HG03095 (cell line): ENCODE data around the gene ZNF775.

Experiments
- ATAC-seq: cut with Tn5 transposase; IDR thresholded peaks from one replicate; pipeline ENCODE4 v1.9.1; 2021; ENCODE audit warnings: moderate library complexity; ENCODE audit not compliant: unreplicated experiment

The ZNF775 gene

DNA sequence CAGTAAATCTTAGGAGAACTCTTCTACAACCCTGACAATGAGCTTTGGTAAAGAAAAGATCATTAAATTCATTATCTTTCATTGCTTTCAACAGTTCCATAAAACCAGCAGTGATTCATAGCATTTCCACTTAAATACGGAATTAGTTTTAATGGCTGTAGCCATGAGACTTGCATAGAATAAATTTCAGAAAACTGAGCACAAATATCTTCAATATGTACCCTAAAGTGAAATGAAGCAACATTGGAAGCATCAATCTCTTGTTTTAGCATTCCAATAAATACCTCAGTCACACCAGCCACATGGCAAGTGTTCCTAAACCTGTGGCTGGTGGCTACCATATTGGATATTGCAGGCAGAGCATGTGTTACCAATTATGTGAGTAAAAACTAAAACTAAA, 34.1 kb upstream of the ZNF775 start:
- ATAC-seq, result no peak

- no peak for ATAC-seq
These were observed 32.2 kb upstream of the ZNF775 start for GRCh38 chr7:150346922-150347321.

DNA sequence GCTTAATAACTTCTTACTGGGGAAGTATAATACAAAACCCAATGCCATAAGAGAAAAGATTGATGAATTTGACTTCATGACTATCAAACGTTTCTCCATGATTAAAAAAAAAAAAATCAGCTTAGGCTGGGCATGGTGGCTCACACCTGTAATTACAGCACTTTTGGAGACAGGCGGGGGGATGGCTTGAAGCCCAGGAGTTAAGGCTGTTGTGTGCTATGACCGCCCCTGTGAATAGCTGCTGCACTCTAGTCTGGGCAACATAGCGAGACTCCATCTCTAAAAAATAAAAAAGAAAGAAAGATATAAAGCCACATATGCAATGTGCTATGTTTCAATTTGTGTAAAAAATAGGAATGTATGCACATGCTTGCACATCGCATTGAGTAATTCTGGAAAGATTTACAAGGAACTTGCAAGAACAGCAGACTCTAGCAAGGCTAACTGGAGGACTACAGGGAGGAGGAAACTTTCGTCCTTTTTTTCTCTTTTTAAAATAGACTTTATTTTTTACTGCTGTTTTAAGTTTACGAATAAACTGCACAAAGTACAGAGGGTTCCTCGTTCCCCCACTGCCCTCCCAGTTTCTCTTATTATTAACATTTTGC, 27.4 kb upstream of the ZNF775 start:
- no peak for ATAC-seq

DNA sequence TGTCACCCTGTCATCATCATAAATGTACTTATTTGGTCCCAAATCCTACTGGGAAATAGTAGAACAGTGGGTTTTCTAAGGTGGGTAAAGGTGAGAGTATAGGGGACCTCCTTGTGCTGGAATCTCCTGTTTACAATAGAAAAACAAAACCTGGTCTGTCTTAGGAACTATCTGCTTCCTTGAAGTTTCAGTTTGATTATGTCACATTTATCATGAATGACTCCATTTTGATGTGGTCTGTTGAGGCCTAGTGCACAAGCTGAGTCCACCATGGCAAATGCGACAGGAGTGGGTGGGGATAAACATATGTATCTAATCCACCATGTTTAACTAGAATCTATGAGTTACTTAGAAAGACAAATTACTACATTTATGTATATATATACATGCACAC, 23.5 kb upstream of the ZNF775 start:
- no peak for ATAC-seq

DNA sequence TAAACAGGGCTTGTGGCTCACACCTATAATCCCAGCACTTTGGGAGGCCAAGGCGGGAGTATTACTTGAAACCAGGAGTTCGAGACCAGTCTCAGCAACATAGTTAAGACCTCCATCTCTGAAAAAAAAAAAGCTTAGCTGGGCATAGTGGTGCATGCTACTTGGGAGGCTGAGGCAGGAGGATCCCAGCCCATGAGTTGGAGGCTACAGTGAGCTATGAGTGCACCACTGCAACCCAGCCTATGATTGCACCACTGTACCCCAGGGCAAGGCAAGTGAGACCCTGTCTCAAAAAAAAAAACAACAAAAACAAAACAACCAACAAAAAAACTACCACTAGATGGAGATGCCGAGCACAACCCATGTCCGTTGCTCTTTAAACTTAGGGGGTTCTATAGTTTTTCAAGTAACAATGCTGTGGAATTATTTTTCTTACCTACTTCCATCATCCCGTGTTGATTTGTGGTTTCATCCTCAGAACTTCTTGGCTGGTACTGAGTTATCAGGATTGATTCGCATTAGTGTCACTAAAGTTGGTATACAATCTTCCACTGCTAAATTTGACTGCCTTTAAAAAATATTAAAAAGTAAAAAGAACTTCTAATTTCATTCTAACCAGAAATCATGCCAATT, 22.7 kb upstream of the ZNF775 start:
- ATAC-seq, result no peak

DNA sequence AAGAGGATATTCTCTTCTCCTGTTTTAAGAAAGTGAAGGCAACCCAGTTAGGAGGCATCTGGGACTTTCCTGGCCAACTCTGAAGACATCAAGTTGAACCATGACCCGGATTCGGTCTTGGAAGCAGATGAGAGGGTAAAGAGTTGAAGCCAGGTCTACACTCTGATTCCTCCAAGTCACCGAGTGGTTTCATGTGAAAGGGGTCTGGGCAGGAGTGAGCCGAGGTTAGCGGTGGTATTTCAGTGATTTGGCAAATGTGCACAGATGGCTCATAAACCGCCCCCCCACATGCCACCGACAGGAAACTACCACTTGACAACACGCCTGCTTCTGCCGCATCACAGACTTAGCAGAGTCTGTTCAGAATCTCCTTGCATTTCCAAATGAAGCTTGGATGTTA, 21.9 kb upstream of the ZNF775 start:
- ATAC-seq, result no peak

DNA sequence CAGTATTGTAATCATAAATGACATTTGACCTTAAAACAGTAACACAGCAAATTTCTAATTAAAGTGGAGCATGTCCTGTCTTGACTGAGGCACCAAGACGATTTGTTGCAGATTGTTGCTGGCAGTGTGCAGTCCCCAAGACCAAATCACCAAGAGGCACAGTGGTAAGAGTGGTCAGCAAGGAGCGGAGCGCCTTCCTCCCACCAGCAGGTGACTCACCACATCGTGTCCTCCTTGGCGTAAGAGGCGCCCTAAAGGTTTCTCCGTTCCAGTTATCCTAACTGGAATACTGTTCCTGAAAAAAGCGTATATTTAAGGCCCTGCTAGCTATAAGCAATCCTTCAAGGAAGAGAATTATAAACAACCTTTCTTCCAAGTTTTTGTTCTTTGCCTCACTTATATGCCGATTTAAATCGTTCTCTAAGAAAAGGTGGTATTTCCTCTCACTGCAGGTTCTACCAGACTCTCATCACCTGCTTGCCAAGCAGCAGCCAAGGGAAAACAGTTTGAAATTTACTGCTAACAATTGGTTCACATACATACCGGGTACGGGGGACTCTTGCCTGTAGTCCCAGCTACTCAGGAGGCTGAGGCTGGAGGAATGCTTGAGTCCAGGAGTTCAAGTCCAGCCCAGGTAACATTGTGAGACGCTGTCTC, 21.2 kb upstream of the ZNF775 start:
- no peak for ATAC-seq

GRCh38 chr7:150358433-150358832, 20.7 kb upstream of the ZNF775 start:
- no peak for ATAC-seq

DNA sequence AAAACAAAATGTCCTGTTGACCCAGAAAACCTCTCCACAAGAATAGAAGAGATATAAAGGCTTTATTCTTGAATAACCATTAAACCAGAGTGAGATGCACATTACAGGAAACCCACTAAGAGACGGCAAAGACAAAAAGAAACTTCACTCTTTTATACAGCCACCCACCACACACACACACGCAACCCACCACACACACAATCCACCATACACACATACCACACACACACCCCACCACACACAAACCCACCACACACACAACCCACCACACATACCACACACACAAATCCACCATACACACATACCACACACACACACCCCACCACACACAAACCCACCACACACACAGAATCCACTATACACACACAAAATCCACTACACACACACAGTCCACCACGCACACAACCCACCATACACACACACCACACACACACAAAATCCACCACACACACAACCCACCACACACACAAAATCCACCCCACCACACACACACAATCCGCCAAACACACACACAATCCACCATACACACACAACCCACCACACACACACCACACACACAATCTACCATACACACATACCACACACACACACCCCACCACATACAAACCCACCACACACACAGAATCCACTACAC, 20.0 kb upstream of the ZNF775 start:
- no peak for ATAC-seq

- no peak for ATAC-seq
These were observed 19.3 kb upstream of the ZNF775 start for GRCh38 chr7:150359622-150360362.

DNA sequence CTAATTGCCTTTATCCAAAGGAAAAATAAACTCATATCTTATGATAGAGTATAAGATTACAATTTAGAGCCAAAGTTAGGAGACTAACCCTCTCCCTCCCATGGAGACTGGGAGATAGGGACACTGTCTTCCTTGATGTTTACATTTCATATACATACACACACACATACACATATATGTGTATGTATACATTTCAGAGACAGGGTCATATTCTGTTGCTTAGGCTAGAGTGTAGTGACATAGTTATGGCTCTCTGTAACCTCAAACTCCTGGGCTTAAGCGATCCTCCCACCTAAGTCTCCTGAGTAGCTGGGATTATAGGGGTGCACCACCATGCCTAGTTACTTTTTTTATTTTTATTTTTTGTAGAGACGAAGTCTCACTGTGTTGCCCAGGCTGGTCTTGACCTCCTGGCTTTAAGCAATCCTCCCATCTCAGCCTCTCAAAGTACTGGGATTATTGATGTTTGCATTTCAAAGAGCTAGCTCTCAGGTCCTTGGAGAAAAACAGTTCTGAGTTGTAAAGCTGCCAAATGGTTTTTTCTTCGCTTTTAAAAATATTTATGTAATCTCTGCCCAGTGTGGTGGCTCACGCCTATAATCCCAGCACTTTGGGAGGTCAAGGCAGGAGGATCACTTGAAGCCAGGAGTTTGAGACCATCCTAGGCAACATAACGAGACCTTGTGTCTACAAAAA, 18.6 kb upstream of the ZNF775 start:
- no peak for ATAC-seq

DNA sequence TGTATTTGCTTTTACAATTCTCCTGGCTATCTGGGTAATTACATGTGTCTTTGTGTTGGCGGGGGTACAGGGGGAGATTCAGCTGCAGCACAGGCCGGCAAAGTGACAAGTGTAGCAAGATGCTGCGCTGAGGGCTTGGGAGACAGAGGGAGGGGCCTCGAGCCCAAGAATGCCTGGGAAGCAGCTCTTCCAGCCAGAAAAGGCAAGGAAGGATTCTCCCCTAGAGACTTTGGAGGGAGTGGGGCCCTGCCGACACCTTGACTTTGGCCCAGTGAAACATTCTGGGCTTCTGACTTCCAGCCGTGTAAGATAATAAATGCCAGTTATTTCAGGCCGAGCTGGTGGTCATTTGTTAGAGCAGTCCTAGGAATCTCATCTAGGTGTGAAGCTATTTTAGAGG, 17.7 kb upstream of the ZNF775 start:
- no peak for ATAC-seq

DNA sequence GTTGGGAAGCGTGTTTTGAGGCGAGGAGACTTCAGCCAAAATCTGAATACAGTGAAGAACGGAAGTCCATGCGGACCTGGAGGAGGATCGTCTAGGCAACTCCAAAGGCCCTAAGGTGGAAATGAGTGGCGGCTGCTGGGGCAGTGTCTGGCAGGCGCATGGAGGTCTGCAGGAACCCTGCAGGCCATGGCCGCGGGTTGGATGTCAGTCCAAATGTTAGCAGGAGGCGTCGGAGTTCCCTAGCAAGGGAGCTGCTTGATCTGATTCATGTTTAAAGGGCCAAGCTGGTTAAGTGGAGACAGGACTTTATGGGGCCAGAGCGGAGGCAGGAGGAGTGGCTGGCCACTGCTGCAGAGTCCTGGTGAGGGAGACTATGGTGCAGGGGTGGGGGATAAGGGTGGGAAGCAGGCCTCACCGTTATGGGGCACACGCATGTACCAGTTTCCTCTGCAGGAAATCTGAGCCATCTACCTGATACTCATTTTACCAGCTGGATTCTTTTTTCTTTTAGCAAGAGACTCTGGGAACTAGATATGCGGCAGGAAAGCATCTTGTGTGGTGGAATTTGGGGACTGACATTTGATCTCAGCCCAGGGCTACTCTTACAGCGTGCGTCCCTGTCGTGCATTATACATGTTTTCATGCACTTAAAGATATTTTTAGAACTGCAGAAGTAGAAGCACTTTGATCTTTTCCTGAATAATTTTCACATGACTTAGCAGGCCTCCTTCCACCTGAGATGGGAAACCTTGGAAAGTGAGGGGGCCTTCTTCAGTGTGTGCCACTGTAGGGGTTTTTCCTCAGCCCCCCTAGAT, 17.1 kb upstream of the ZNF775 start:
- no peak for ATAC-seq

GRCh38 chr7:150363370-150363769, 15.8 kb upstream of the ZNF775 start:
- no peak for ATAC-seq

- peak; percentile 30 for ATAC-seq
These were observed 15.3 kb upstream of the ZNF775 start for GRCh38 chr7:150363872-150364271.

DNA sequence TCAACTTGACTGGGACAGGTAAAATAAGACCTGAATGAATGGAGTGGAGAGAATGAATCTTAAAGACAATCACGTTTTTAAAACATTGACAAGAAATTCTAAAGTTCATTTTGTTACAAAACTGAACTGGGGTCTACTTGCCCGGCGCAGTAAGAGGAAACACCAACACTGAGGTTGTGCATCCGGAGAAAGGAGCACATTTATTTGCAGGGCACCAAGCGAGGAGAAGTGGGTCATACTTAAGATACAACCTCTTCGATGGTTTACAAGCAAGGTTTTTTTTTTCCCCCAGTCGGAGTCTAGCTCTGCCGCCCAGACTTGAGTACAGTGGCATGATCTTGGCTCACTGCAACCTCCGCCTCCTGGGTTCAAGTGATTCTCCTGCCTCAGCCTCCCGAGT, 13.9 kb upstream of the ZNF775 start:
- ATAC-seq, result no peak

DNA sequence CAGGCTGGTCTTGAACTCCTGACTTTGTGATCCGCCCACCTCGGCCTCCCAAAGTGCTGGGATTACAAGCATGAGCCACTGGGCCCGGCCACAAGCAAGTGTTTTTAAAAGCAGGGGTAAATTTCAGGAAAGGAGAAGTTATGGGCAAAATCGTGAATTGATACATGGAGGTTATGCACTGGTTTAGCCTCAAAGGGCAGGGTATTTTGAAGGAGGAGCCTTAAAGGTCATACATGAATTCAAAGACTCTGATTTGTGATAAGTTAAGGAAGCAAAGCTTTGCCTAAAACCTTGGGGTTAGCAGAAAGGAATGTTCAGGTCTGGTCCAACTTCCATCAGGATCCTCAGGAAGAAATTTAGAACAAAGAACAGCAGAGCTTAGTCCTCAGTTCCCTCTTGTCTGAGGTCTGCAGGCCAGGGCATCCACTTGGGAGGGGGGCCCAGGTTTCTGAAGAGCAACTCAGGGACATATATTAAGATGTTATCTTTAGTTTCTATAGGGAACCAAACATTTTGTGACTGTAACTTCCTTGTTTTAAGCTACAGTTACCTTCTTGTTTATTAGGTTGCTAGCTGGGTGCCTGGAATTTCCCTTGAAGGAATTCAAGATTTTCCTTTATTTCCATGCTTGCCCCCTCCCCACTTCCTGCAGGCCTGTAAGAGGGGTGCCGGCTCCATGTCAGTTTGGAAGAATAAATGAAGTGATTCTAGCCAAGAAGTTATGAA, 13.3 kb upstream of the ZNF775 start:
- ATAC-seq, result no peak

DNA sequence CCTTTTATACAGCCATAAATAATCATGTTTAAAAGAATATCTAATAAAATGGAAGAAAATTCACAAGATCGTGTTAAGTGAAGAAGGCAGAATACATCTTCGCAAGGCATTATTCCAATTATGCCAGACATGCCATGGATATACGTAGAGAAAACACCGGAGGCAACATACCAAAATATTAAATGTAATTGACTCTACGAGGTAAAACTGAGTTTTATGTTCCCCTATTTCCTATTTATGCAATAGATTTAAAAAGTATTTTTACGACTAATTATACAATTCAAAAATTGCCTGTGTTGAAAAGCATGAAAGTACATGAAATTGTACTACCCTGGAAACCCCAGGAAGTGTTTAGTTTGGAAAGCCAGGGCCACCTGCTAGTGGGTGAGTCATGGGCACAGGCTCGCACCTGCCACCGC, 11.4 kb upstream of the ZNF775 start:
- ATAC-seq, result no peak
